Prostate gland (tissue), 2 donors: Measurements from ENCODE around the gene KCNK2.

ENCODE experiments used
- POLR2A ChIP-seq: fragments of 450-650 bp; IDR thresholded peaks from one replicate; pipeline ENCODE4 v1.6.1; 2016; ENCODE audit warnings: antibody characterized with exemption, mild to moderate bottlenecking
- TF ChIP-seq, protein P1 (sequence below), 4 experiments: fragments of 200-600 bp in 2 of 4; fragments of 450-650 bp in 2 of 4; sonication (generic) in 2 of 4; IDR thresholded peaks; 1 replicate in 3 of 4; 2 replicates in 1 of 4; pipeline ENCODE4 v1.5.1; 2016 to 2019; ENCODE audit warnings: antibody characterized with exemption in 4 of 4, mild to moderate bottlenecking in 2 of 4, moderate library complexity in 2 of 4

DNA sequence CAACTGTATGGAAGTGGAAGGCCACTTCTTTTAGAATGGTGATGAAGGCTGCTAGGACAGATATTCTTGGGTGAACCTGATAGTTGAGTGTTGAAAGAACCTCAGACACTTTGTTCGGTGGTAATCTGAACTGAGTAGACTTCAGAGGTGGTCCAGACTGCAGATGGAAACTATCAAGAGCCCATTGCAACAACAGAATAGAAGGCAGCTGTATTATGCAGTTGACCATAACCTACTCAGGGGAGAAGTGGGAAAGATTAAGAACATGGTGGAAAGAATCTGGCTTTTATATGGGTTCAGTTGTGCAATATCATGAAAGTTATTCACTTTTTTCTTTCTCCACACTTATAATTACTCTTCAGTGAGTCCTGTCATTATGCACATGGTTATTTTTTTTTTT, 194.0 kb downstream of the KCNK2 start:
- TF ChIP-seq POLR2A = no peak
- TF ChIP-seq, protein P1, sequence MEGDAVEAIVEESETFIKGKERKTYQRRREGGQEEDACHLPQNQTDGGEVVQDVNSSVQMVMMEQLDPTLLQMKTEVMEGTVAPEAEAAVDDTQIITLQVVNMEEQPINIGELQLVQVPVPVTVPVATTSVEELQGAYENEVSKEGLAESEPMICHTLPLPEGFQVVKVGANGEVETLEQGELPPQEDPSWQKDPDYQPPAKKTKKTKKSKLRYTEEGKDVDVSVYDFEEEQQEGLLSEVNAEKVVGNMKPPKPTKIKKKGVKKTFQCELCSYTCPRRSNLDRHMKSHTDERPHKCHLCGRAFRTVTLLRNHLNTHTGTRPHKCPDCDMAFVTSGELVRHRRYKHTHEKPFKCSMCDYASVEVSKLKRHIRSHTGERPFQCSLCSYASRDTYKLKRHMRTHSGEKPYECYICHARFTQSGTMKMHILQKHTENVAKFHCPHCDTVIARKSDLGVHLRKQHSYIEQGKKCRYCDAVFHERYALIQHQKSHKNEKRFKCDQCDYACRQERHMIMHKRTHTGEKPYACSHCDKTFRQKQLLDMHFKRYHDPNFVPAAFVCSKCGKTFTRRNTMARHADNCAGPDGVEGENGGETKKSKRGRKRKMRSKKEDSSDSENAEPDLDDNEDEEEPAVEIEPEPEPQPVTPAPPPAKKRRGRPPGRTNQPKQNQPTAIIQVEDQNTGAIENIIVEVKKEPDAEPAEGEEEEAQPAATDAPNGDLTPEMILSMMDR (IDR thresholded peaks at IDR 0.05) = no peak
